GM10266 (cell line): Measurements from ENCODE around the gene DNAJA3.
A peak's percentile ranks its signal among the peaks of the same experiment; 100 is the strongest.

Source experiments
- DNase-seq: peaks from one replicate; pipeline ENCODE4 v3.0.0; 2012; ENCODE audit errors: extremely low spot score
- CTCF ChIP-seq: IDR thresholded peaks from 2 replicates; pipeline ENCODE4 v1.5.1; 2012; ENCODE audit warnings: mild to moderate bottlenecking, low read depth; ENCODE audit not compliant: control insufficient read depth, insufficient read depth; ENCODE audit errors: missing control alignments

Gene DNAJA3

GRCh38 chr16:4404247-4404966 is 21.3 kb upstream of the DNAJA3 start:
- TF ChIP-seq CTCF = peak; percentile 35
- no peak for DNase-seq

GRCh38 chr16:4404967-4405696 is 20.5 kb upstream of the DNAJA3 start:
- no peak for TF ChIP-seq CTCF
- no peak for DNase-seq

GRCh38 chr16:4407543-4408322 is 17.9 kb upstream of the DNAJA3 start:
- no peak for DNase-seq
- TF ChIP-seq CTCF = no peak

GRCh38 chr16:4408323-4408690 is 17.4 kb upstream of the DNAJA3 start:
- TF ChIP-seq CTCF = no peak
- no peak for DNase-seq

GRCh38 chr16:4409081-4409932 is 16.4 kb upstream of the DNAJA3 start:
- TF ChIP-seq CTCF = no peak
- no peak for DNase-seq

- DNase-seq = no peak
- no peak for TF ChIP-seq CTCF
These were observed 15.2 kb upstream of the DNAJA3 start for GRCh38 chr16:4410335-4411075.
